Endothelial cell of umbilical vein (primary cell): Measurements from ENCODE around the gene DCLK3. TPM values are rescaled to one million over a fixed set of nuclear protein-coding genes. Genes with fewer than 3 reads are reported as not detected.

Experiments
- BruUV-seq: library from RNA; stranded (reverse); fragments of 400-500 nt; replicated peaks from 2 replicates; lab custom pipeline; 2021; lab: Mats Ljungman, UMichigan
- CTCF ChIA-PET: fragments of 300-600, 350-600 bp; sonication (Branson Sonifier 250); formaldehyde crosslinking; loops from one replicate; lab custom pipeline; 2021; ENCODE audit warnings: antibody characterized with exemption, inconsistent platforms; lab: Charles Lee
- POLR2A ChIA-PET: fragments of 300-600, 350-600 bp; sonication (Branson Sonifier 250); formaldehyde crosslinking; loops from one replicate; lab custom pipeline; 2021; ENCODE audit warnings: antibody characterized with exemption, inconsistent platforms; lab: Charles Lee
- DNase-seq: peaks from one replicate; pipeline ENCODE4 v3.0.0-alpha.2; 2011; ENCODE audit warnings: low read depth, low spot score
- FAIRE-seq: peaks from 2 replicates; lab custom pipeline; 2011; peaks lifted over from hg19 to GRCh38; lab: Jason Lieb, UNC
- H2AFZ ChIP-seq: 2 replicates; pipeline ENCODE4 v1.6.0; 2012; ENCODE audit warnings: low read depth, low read length, control low read depth, inconsistent platforms
- H3K27ac ChIP-seq: 2 replicates; pipeline ENCODE4 v1.5.1; 2011; ENCODE audit warnings: low read depth, mild to moderate bottlenecking, control low read depth, low read length, moderate library complexity; ENCODE audit not compliant: insufficient read depth
- H3K27me3 ChIP-seq, 2 experiments: 2 replicates each; pipeline versions ENCODE4 v1.6.0 to v1.6.1; 2011; ENCODE audit warnings: low read length in 2 of 2, mixed read lengths in 1 of 2; ENCODE audit not compliant: control insufficient read depth in 2 of 2, insufficient read depth in 2 of 2
- H3K36me3 ChIP-seq, 2 experiments: 2 replicates in 1 of 2; 3 replicates in 1 of 2; pipeline ENCODE4 v1.5.1; 2011; ENCODE audit warnings: low read length in 2 of 2, mild to moderate bottlenecking in 1 of 2, moderate library complexity in 1 of 2; ENCODE audit not compliant: control insufficient read depth in 2 of 2, insufficient read depth in 2 of 2; ENCODE audit errors: extremely low read depth in 1 of 2
- H3K4me1 ChIP-seq: 3 replicates; pipeline ENCODE4 v1.5.1; 2011; ENCODE audit warnings: mild to moderate bottlenecking, low read length; ENCODE audit not compliant: control insufficient read depth, insufficient read depth; ENCODE audit errors: extremely low read depth
- H3K4me2 ChIP-seq: 2 replicates; pipeline ENCODE4 v1.6.1; 2011; ENCODE audit warnings: low read length, control low read depth, mixed read lengths; ENCODE audit not compliant: insufficient read depth
- H3K4me3 ChIP-seq, 3 experiments: fragments of 200-600 bp in 1 of 3; sonication (generic), shearing (Covaris generic) in 1 of 3; replicated peaks in 1 of 3; 2 replicates each; pipeline ENCODE4 v1.5.1; 2011 to 2016; ENCODE audit warnings: control low read depth in 3 of 3, low read length in 3 of 3, mild to moderate bottlenecking in 2 of 3, inconsistent platforms in 1 of 3, low read depth in 1 of 3, moderate library complexity in 1 of 3; ENCODE audit not compliant: insufficient read depth in 1 of 3
- H3K79me2 ChIP-seq: 2 replicates; pipeline ENCODE4 v1.6.0; 2012; ENCODE audit warnings: low read length, inconsistent platforms; ENCODE audit not compliant: control insufficient read depth, insufficient read depth
- H3K9ac ChIP-seq: replicated peaks from 2 replicates; pipeline ENCODE3; 2011; ENCODE audit warnings: low read length, control low read depth; ENCODE audit not compliant: insufficient read depth; ENCODE audit errors: extremely low read depth
- H3K9me1 ChIP-seq: replicated peaks from 3 replicates; pipeline ENCODE4 v1.6.0; 2011; ENCODE audit warnings: mild to moderate bottlenecking, low read length; ENCODE audit not compliant: control insufficient read depth, insufficient read depth; ENCODE audit errors: extremely low read depth
- H3K9me3 ChIP-seq: replicated peaks from 2 replicates; pipeline ENCODE4 v1.5.1; 2012; ENCODE audit warnings: low read length, inconsistent platforms; ENCODE audit not compliant: control insufficient read depth, insufficient read depth
- H4K20me1 ChIP-seq: replicated peaks from 2 replicates; pipeline ENCODE3; 2011; ENCODE audit warnings: mild to moderate bottlenecking, low read length; ENCODE audit not compliant: control insufficient read depth, insufficient read depth; ENCODE audit errors: extremely low read depth
- EZH2 ChIP-seq: IDR thresholded peaks from 2 replicates; pipeline ENCODE4 v1.6.1; 2012; ENCODE audit warnings: borderline replicate concordance, low read depth, mild to moderate bottlenecking, moderate library complexity, low read length, inconsistent platforms; ENCODE audit not compliant: severe bottlenecking
- GATA2 ChIP-seq: IDR thresholded peaks from 2 replicates; pipeline ENCODE4 v1.7.0; 2011; ENCODE audit warnings: low read depth, mild to moderate bottlenecking, moderate library complexity, mixed read lengths, low read length; ENCODE audit not compliant: insufficient read length, insufficient read depth
- MYC ChIP-seq: IDR thresholded peaks from one replicate; pipeline ENCODE4 v1.6.1; 2011; ENCODE audit warnings: mild to moderate bottlenecking, low read depth, low read length
- dilution Hi-C: fragments of 300-500 bp; cut with MboI; formaldehyde crosslinking; loops from one replicate; pipeline ENCODE4 v1.15.0; 2019; ENCODE audit warnings: low sequenced_read_pairs; ENCODE audit not compliant: extremely low pct_ligation_motif_present
- intact Hi-C: fragments of 100-400 bp; cut with micrococcal nuclease; formaldehyde crosslinking; loops from one replicate; pipeline ENCODE4 v1.10.0; 2022
- polyA plus RNA-seq, 4 experiments: library from polyadenylated mRNA; depleted of rRNA in 3 of 4; stranded (reverse) in 3 of 4; unstranded in 1 of 4; fragments of >200 nt; gene quantifications; 2 replicates each; pipeline versions ENCODE4 v1.2.1 to v1.2.3, GENCODE V29; 2011 to 2012; ENCODE audit warnings: missing spikeins in 1 of 4
- total RNA-seq: library from RNA; stranded (reverse); gene quantifications from 2 replicates; pipeline ENCODE4 v1.2.3, GENCODE V29; 2021
- TF ChIP-seq, protein P1 (sequence below), 2 donors: IDR thresholded peaks; 1 replicate in 1 of 2; 2 replicates in 1 of 2; pipeline ENCODE4 v1.5.1; 2011; ENCODE audit warnings: low read length in 2 of 2, mild to moderate bottlenecking in 2 of 2, moderate library complexity in 2 of 2, control low read depth in 1 of 2, inconsistent platforms in 1 of 2, low read depth in 1 of 2; ENCODE audit not compliant: insufficient read depth in 1 of 2; ENCODE audit errors: extremely low read depth in 1 of 2
- TF ChIP-seq, protein P2 (sequence below): IDR thresholded peaks from 2 replicates; pipeline ENCODE4 v1.6.1; 2011; ENCODE audit not compliant: insufficient read depth, insufficient read length

The DCLK3 gene
- total and polyA plus RNA-seq, 2 donors (not counting 3 experiments of a cell fraction or from before 2014, with no cell fraction given) = not detected

DNA sequence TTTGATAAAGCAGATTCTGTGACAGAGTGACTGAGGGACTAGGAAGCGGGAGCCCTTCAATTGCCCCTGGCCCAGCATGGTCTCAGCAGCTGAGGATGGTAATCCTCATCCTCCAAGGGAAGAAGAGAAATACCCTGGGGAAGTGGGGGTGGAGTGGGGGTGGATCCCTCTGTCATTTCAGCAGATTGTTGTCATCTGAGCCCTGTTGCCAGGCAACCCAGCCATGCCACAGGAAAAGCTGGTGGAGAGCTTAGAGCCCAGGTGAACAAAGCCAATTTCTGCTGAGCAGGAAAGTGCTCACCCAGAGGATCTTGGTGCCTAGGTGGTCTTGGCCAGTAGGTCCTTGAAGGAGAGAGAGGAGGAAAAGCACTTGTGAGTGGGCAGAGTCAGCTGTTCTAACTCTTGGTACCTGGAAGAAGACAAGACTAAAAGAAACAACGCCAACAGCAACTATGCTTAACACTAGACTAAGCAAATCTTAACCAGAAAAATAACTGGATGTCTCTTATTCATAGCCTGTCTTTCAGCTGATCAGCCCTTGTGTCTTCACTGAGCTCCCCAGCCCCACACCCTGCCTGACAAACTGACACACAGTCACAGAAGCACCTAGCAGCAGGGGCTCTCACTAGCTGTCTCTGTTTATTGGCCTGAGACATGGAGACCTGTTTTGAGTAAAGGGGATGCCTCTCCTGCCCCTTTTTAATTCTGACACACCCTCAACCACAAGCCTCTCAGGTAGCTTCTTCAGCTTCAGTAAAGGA is 40.1 kb upstream of the DCLK3 start:
- intact Hi-C loops (no loop called here), dilution Hi-C loops (no loop called here)
- Histone ChIP-seq H3K27ac (no peak overlapping the region), H3K4me3 (no peak overlapping the region), H3K9ac (no peak overlapping the region), H3K27me3 (no peaks in the 10 kb centered on the region), H3K4me1 (no peaks in the 10 kb centered on the region), H3K4me2 (no peak overlapping the region), H3K9me3 (no peaks in the 10 kb centered on the region), H3K36me3 (no peaks in the 10 kb centered on the region), H3K9me1 (no peaks in the 10 kb centered on the region), H4K20me1 (no peaks in the 10 kb centered on the region), H3K79me2 (no peaks in the 10 kb centered on the region), H2AFZ (no peak overlapping the region)
- DNase-seq (no peak), FAIRE-seq (no peak)
- POLR2A ChIA-PET = no interaction called here
- BruUV-seq = no TSS peak
- CTCF ChIA-PET = no interaction called here
- TF ChIP-seq, protein P1, sequence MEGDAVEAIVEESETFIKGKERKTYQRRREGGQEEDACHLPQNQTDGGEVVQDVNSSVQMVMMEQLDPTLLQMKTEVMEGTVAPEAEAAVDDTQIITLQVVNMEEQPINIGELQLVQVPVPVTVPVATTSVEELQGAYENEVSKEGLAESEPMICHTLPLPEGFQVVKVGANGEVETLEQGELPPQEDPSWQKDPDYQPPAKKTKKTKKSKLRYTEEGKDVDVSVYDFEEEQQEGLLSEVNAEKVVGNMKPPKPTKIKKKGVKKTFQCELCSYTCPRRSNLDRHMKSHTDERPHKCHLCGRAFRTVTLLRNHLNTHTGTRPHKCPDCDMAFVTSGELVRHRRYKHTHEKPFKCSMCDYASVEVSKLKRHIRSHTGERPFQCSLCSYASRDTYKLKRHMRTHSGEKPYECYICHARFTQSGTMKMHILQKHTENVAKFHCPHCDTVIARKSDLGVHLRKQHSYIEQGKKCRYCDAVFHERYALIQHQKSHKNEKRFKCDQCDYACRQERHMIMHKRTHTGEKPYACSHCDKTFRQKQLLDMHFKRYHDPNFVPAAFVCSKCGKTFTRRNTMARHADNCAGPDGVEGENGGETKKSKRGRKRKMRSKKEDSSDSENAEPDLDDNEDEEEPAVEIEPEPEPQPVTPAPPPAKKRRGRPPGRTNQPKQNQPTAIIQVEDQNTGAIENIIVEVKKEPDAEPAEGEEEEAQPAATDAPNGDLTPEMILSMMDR (IDR thresholded peaks at IDR 0.05; ENCODE audit: extremely low read depth in 1 of 2, insufficient read depth in 1 of 2, low read depth in 1 of 2, low read length in 2 of 2) = no peak
- TF ChIP-seq MYC (no peak), GATA2 (no peak), EZH2 (no peak)
- TF ChIP-seq, protein P2, sequence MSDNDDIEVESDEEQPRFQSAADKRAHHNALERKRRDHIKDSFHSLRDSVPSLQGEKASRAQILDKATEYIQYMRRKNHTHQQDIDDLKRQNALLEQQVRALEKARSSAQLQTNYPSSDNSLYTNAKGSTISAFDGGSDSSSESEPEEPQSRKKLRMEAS = no peak
